Stimulated activated CD4-positive, alpha-beta T cell treated with anti-CD3 and anti-CD28 coated beads, Interleukin-15, amount 100 ng/mL, for 24 hours (primary cell): ENCODE results near the gene FAM120A.

ENCODE experiments used
- DNase-seq: peaks from one replicate; pipeline ENCODE4 v3.0.0-alpha.2; 2020

Gene FAM120A

DNA sequence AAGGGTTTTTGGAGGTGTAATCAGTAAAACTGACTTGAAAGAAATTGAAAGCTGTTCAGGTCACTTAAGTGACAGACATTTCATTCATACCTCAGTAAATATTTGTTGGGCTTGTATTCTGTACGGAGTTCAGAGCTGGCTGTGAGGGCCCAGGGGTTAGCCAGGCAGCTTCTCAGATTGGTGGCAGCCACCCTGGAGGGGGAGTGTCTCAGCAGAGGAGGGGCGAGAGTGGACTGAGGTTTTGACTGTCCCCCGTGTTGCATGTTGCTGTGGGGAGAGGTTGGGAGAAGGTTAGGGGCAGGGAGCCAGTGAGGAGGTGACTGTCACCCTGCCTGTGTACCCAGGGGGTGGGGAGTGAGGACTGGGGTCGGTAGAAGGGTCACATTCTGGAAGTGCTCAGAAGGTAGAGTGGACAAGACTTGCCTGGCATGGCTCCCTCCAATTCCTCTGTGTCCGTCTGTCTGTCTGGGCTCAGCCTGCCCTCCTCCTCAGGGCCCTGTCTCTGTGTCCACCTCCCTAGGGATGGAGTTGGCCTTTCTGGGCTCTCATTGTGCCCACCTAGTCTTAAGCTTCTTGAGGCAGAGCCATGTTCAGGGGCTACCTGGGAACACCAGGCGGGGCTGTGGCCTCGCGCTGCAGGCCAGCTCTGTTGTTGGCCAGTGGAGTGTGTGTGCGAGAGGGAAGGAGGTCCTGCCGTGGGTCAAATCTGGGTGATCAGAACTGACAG is 129.3 kb downstream of the FAM120A start:
- no peak for DNase-seq

DNA sequence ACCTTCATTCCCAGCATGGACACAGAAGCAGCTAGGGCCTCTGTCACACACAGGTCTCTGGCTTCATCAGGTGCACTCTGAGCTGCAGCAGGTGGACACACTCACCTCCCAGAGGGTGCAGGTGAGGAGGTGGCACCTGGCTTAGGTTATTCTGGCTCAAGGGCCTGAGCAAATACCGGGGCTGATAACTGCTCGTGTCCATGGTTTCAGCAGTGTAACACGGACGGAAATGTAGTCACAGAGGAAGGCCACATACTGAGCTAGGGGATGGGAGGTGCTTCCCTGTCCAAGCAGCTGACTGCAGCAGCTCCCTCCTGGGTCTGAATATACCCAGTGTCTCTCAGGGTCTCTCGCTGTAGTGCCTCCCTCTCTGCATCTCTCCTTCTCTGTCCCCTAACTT is 130.6 kb downstream of the FAM120A start:
- DNase-seq, result no peak

DNA sequence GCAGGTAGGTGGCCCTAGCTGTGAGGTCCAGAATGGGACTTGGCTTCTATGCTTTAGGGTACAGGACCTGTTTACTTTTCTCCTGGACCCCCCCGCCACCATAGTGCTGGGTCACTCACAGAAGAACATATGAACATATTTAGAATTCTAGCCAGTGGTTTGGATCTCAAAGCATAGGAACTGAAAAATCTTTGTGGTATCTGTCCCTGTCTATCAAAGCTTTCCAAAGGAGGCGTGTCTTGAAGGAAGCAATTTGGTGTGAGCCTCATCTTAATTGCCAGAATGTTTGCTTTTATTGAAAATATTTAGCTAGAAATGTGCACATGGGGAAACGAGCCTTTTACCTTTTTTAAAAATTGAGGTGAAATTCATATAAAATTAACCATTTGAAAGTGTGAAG is 131.1 kb downstream of the FAM120A start:
- no peak for DNase-seq

DNA sequence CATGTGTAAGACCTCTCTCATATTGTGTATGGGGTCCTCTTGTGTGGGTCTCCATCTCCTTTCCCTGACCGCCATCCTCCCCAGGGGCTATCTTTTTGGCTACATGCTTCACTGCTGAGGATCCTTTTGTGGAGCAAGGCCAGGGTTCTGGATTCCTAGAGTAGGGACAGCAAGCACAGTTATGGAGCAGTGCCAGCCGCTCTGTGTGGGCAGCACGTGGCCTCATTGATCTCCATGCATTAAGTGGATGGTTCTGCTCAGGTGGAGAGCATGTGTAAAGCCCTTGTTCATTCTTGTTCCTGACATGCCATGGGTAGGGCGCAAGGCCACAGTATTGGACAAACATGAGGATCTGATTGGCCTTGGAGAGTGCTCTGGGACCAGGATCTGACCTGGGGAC is 133.8 kb downstream of the FAM120A start:
- DNase-seq, result no peak

DNA sequence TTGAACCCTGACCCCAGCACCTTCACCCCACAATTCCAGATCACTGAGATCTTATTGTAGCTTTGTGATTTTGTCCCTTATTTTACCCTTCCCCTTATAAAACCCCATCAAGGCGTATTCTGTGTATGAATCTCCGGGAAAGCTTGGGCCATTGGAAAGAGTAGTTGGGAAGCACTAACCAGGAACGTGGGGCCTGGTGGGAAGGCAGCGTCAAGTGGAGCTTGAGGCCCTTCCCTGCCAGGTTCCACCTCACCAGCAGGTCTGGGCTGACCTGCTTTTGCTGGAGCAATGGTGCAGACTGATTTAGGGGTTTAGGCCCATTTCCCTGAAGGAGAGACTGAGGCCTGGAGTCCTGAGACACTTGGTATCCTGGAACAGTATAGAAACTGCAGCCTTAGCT is 134.2 kb downstream of the FAM120A start:
- DNase-seq, result no peak

DNA sequence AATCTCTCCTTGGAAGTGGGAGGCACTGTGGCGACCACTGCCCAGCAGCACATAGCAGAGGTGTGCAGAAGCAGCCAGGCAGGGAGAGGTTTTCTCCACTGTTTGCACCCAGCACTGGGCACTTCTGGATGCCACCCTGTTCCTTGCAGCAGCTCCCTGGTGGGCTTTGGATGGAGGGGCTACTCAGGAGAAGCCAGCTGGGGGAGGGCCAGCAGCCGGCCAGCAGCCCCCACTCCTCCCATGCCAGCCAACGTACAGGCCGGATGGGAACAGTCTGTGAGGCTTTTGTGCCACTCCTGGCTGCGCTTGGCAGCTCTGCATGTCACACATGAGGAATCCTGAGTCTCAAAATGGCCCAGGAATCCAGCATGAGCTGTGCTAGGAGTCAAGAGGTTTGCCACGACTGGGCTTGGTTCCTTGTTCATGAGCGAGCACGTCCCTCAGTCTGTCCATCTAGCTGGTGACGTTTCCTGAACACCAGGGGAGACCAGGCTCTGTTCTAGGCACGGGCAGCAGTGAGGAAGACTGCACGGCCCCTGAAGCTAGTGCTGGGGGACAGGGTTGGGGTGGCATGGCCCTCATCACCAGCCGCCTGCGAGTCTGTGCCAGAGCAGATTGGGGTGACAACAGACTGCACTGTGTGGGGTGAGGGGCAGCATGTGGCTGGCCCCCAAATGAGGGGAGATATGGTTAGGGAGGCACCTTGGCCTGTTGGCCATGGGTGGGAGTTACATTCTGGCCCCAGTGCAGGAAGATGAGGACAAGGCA is 135.0 kb downstream of the FAM120A start:
- no peak for DNase-seq

DNA sequence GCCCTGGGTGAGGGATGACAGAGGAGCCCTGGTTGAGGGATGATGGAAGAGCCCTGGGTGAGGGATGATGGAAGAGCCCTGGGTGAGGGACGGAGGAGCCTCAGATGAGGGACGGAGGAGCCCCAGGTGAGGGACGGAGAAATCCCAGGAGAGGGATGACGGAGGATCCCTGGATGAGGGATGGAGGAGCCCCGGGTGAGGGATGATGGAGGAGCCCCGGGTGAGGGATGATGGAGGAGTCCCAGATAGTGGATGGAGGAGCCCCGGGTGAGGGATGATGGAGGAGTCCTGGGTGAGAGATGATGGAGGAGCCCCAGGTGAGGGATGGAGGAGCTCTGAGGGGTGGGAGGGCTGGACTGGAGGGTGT is 135.8 kb downstream of the FAM120A start:
- DNase-seq, result no peak

DNA sequence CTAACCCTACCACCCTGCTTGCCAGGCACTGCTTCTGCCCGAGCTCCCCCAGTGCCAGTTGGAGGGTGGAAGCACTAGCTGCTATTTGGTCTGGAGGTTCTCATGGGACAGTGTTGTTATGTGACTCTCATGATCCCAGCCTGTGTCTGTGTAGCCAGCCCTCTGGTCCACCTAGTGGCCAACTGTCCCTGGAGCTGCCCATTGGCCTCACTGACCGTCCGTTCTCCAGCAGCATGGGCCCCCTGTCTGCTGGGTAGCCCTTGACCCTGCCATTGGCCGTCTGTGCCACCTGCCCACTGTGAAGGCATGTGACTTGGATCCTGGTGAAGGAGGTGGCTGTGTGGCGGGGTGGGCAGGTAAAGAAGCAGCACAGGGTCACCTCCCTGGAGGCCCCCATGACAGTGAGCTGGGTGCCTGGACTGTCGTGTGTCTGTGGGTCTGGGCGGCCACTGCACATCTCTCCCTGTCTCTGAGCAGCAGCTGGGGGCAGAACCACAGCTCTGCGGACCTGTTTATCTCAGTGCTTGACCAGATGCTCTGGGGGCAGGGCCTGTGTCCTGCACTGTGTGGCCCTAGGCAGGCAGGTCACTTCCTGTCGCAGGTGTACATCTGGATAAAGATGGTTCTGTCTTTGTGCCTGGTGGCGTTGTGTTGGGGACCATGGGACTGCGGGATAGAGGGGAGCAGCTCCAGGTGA is 136.3 kb downstream of the FAM120A start:
- DNase-seq, result no peak

DNA sequence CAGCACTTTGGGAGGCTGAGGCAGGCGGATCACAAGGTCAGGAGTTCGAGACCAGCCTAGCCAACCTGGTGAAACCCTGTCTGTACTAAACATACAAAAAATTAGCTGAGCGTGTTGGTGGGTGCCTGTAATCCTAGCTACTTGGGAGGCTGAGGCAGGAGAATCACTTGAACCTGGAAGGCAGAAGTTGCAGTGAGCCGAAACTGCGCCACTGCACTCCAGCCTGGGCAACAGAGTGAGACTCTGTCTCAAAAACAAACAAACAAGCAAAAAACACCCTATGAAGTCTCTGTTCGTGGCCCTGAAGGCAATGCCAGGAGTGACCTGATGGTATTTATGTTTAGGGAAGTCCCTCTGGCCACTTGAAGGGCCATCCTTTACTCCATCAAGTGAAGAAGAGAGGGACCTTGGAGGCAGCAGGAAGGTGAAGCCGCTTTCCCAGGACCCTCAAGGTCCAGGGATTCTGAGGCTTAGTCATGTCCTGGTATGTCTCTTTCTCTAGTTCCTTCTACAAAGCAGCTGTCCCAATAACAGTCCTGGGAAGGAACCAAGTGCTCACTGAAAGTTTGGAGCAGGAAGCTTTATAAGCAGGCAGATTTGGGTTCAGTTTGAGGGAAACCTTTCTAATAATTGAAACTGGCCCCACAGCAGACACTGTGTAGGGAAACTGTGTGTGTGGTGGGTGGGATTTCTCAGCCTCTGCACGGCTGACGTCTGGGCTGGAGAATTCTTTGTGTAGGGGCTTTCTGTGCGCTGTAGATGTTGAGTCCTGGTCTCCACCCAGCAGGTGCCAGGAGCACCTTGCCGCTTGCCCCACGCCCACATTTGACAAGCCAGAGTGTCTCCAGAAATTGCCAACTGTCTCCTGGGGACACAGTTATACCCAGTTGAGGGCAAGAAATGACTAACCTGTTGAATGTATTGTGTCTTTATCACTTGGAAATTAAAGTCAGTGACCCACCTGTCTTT is 137.4 kb downstream of the FAM120A start:
- no peak for DNase-seq

DNA sequence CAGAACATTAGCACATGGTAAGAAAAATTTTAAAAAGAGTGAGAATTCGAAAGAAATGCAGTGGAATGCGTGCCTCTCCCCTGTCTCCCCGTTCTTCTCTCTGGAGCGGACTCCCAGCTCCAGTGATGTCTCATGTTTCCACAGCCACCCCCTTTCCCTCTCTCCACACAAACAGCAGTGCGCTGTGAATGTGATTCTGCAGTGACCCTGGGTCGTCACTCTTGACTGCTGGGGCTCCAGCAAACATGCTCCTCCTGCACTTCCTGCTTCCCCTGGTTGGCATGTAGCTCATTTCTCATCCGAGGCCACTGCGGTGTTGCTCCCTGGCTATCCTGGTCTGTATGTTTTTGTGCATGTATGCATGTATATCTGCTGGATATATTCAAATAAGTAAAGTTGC is 138.2 kb downstream of the FAM120A start:
- DNase-seq, result no peak

DNA sequence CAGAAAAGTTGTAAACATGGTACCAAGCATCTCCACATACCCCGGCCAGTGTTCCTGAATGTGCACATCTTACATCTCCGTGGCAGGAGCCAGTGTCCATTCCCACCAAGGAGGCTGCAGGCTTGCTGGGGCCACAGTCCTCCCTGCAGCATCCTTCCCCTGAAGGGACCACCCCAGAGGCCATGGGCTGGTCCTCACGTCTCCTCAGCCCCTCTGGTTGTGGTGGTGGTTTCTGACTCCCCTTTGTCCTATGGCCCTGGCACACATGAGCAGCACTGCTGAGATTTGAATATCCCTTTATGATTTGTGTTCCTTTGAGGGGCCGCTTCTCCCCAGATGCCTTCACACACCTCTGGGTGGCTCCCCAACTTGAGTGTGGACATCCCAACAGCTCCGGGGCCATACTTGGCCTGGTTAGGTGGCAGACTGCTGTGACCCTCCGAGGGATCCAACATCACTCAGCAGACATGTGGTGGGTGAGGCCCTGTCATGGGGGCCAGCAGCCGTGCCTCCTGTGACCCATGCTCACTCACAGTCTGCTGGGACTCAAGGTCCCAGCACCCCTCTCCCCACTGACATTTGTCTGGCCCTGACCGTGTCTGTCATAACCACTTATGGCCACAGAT is 139.2 kb downstream of the FAM120A start:
- DNase-seq, result no peak

DNA sequence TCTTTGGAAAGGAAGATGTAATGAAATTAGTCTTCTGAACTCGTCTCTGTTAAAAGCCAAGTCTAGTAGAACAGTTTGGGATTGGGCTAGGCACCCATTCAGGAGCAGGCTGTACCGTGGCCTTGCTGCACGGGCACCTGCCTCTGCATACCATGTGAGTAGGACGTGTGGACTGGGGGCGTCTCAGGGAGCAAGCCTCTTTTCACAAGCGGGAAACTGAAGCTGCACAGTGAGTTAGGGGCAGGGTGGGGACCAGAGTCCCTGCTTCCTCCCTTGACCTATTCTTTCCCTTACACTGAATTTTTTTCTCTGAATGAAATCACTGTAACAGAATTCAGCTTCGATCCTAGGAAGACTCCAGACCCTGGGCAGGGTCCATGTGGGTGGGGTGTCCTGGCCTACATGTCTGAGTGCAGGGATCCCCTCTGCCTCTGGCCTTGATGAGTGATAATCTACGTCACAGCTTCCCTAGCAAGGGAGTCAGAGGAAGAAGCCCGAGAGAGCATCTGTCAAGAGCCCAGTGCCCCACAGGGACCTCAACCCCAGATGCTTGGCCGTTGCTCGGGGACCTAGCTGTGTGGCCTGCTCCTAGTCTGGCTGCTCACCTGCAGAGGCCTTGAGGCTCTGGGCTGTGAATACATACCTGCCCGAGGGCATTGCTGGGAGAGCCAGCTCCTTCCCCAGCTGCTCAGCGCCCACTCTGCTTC is 140.0 kb downstream of the FAM120A start:
- DNase-seq, result no peak

DNA sequence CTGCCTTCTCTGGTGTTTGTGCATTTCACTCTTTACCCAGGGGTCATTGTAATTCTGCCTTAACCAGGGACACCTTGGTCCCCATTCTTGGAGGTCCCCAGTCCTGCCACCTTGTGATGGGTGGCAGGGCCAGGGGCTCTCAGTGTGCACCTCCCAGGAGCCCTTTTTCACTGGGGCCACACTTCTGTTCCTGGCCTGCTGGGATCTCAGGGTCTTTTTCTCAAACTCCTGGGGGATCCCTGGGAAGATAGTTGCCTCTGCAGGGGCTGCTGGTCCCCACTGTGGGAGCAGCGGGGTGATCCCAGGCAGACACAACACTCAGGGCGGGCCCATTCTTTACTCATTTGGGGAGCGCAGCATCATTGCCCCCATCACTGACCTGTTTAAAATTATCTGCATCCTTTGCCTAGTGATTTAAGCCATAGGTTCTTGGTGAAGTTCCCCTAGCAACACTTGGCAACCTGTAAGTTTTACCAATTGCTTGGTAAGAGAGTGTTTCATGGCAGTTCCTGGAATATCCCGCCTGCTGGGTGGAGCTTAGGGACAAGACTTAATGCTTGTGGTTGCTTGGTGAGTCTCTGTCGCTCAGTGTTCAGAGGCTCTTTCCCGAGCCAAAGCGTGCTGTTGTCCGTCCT is 140.6 kb downstream of the FAM120A start:
- DNase-seq, result no peak

DNA sequence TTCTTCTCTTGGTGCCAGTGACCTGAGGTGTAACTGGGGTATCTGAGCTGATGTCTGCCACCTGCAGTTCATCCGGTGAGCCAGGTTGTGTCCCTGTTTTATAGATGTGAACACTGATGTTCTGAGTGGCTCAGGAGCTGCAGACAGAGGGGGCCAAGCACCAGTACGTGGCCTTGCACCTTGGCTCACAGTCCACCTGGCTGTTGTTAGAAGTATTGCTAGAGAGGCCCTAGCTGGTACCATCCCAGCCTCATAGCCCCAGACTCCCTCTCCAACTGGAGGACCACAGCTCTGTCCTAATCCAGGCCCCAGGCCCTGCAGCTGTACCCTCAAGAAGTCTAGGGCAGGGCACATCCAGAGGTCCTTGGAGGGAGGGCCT is 141.1 kb downstream of the FAM120A start:
- DNase-seq, result no peak

DNA sequence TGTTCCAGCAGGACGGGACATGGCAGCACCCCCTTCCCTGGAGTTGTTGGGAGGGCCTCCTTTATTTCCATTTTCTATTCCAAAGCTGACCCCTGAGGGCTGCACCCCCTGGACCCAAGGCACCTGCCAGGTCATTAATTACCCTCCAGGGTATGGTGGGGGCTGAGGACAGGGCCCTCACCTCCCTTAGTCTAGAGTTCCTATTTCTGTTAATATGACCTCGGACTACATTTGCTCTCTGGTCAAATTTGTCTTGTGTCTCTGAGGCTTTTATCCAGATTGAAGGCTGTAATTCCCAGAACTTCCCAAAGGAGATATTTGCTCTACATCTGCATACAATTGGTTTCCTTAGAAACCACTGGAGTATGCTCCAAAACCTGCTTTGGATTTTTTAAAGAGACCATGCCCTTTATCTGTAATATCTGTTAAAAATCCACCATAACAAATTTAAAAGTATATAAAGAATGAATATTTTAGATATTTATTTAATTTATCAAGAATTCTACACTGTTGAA is 141.7 kb downstream of the FAM120A start:
- no peak for DNase-seq

DNA sequence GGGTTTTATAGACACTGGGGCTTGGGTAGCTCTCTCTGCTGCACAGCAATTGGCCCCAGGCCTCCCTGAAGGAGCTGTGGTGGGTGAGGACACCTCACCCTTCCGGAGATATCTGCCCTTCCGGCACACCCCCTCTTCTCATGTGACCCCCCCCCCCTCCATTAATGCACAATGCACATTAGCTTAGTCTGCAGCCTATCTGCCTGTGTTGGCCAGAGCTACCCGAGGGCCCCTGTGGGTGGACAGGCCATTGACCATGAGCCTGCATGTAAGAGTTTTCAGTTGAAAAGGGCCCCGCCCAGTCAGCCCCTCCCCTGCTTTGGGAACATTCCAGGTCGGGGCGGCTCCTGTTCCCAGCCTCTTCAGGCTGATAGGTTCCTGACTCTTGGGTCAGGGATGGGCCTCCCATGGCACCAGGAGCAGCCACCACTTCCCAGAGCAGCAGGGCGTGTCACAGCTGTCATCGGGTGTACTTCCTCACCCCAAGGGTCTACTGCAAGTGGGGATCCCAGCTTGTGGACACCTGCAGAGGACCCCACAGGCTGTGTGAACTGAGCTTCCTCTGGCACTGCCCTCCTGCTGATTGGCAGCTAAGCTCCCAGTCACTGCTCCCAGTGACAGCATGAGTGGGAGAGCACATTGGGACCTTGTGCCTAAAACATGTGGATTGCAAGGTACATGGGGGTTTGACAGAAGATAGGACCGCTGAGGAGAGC is 142.7 kb downstream of the FAM120A start:
- DNase-seq, result no peak

DNA sequence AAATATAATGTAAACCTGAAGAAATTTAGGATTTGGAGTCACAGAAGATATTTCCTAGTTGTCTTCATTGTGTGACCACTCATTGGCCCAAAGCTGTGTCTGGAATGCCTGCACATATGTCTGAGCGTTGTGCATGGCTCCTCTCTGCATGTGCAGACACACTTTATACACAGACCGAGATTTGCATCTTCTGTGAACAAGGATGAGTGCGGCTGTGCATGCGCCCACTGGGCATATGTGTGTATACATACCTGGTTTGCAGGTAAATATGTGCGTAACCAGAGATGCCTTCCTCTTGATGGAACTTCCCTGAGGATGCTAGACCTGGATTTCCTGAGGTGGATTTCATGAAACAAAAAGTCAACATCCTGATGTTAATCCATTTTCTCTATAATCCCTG is 144.0 kb downstream of the FAM120A start:
- no peak for DNase-seq

DNA sequence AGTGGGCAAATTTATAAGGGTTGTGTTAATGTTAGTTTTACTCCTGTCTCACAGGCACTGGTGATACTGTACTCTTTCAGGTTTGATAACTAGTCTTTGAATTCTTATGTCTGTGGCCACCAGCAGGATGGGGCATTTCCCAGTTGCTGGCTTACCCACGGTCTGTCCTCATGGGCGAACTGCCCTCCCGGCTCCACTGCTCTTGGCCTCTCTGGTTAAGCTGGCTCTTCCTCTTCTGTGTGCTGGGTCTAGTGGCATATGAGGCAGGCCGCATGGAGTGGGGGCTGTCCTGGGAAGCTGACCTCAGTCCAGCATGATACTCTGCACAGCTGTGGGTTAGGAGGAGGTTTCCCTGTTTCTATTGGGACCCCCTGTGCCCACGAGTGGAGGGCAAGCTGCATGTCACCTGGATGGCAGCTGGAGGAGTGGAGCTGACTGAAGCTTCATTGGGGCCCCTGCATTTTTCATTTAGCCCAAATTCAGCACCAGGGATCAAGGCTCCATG is 144.4 kb downstream of the FAM120A start:
- DNase-seq, result no peak

DNA sequence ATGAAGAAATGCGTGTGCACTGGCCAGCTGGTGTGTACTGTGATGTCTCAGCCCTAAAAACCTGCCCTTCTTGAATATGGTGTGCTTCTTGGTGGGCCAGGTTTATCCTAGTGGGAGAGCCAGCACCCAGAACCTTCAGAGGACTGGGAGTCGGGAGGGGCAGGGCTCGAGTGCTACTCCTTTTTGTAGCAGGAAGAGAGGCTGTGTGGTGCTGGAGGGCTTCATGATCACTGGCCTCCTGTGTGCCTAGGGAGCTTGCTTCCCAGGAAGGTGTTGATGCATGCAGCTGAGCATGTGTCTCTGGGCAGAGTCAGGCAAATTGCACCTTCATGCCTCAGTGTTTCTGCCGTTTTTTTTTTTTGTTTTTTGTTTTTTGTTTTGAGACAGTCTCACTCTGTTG is 144.9 kb downstream of the FAM120A start:
- DNase-seq, result no peak

DNA sequence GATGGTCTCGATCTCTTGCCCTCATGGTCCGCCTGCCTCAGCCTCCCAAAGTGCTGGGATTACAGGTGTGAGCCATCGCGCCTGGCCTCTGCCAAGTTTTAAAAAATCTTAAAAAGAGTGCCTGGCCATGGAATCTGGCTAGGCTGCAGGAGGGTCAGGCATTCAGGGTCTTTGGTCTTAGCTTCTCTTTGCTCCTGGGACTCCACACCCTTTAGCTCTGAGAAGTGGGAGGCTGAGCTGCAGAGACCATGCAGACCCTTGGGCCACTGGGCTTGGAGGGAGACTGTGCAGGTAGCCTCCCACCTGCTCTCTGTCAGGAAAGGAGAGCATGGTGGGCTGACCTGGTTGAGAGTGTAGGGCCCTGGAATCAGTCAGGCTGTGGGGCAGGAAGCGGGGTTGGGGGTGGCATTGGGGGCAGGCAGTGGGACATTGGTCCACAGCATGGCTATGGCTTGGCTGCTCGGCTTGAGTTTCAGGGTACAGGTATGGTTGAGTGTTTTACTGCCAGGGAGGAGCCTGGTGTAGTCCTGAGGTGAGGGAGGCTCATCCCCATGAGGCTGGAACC is 145.7 kb downstream of the FAM120A start:
- DNase-seq, result no peak
